ENCODE data around the gene RTP1.
"Not testable (repeated sequence)": the region's sequence is repeated elsewhere in the genome, so short reads cannot be mapped to it uniquely, and the experiment has no call there.

GRCh38 chr3:187199463-187200050 lies 2.3 kb downstream of the RTP1 start:
- not testable (repeated sequence) for TF ChIP-seq CTCF (conservative IDR thresholded peaks at IDR 0.05; ENCODE audit: low read length); EZH2phosphoT487 (IDR thresholded peaks at IDR 0.05; ENCODE audit: borderline replicate concordance, low read depth, low read length)
